ENCODE results near the gene SH3TC1.

DNA sequence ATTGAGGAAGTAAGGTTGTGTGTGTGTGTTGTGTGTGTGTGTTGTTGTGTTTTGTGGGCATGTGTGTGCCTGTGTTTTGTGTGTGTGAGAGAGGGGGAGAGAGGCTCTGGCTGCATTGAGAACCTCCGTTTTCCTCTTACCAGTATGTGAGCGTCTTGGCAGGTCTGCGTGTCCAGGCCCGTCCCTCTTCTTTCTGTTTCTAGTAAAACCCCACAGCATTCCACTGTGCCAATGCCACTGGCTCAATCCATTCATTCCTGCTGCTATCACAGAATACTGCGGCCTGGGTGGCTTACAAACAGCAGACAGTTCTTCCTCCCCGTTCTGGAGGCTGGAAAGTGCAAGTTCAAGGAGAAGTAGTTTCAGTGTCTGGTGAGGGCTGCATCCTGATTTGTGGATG, 55.0 kb downstream of the SH3TC1 start:
- TF ChIP-seq, protein P1, sequence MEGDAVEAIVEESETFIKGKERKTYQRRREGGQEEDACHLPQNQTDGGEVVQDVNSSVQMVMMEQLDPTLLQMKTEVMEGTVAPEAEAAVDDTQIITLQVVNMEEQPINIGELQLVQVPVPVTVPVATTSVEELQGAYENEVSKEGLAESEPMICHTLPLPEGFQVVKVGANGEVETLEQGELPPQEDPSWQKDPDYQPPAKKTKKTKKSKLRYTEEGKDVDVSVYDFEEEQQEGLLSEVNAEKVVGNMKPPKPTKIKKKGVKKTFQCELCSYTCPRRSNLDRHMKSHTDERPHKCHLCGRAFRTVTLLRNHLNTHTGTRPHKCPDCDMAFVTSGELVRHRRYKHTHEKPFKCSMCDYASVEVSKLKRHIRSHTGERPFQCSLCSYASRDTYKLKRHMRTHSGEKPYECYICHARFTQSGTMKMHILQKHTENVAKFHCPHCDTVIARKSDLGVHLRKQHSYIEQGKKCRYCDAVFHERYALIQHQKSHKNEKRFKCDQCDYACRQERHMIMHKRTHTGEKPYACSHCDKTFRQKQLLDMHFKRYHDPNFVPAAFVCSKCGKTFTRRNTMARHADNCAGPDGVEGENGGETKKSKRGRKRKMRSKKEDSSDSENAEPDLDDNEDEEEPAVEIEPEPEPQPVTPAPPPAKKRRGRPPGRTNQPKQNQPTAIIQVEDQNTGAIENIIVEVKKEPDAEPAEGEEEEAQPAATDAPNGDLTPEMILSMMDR (IDR thresholded peaks at IDR 0.05): no peak
- TF ChIP-seq POLR2A (IDR thresholded peaks at IDR 0.05) (no peak), EP300 (IDR thresholded peaks at IDR 0.05) (no peak)
